SK-N-SH (cell line): ENCODE results near the gene MECP2.

Source experiments
- EZH2phosphoT487 ChIP-seq: fragments of 200-600 bp; sonication (generic); IDR thresholded peaks from 2 replicates; pipeline ENCODE4 v1.6.1; 2017; ENCODE audit warnings: low read depth, mixed run types, mild to moderate bottlenecking, antibody characterized with exemption, moderate library complexity, borderline replicate concordance
- GABPA ChIP-seq: IDR thresholded peaks from 2 replicates; pipeline ENCODE4 v1.4.0; 2012; ENCODE audit warnings: low read depth, mild to moderate bottlenecking
- JUND ChIP-seq: IDR thresholded peaks from 2 replicates; pipeline ENCODE4 v1.4.0; 2012
- POLR2AphosphoS5 ChIP-seq: IDR thresholded peaks from 2 replicates; pipeline ENCODE4 v1.6.1; 2012; ENCODE audit warnings: low read depth, low read length
- RCOR1 ChIP-seq: fragments of 150-350 bp; IDR thresholded peaks from 2 replicates; pipeline ENCODE4 v1.6.1; 2017; ENCODE audit warnings: antibody characterized with exemption, low read length
- RXRA ChIP-seq: IDR thresholded peaks from 2 replicates; pipeline ENCODE4 v1.4.0; 2012; ENCODE audit warnings: low read depth, mild to moderate bottlenecking, borderline replicate concordance
- SIN3A ChIP-seq: IDR thresholded peaks from 2 replicates; pipeline ENCODE4 v1.6.1; 2012; ENCODE audit warnings: low read depth, mild to moderate bottlenecking, low read length, moderate library complexity, borderline replicate concordance
- TAF1 ChIP-seq: IDR thresholded peaks from 2 replicates; pipeline ENCODE4 v1.6.1; 2012; ENCODE audit warnings: low read depth, mild to moderate bottlenecking, low read length, moderate library complexity, borderline replicate concordance
- TCF12 ChIP-seq: IDR thresholded peaks from 2 replicates; pipeline ENCODE4 v1.4.0; 2012
- YY1 ChIP-seq: IDR thresholded peaks from 2 replicates; pipeline ENCODE4 v1.4.0; 2012; ENCODE audit warnings: low read depth, mild to moderate bottlenecking
- TF ChIP-seq, protein P1 (sequence below): fragments of 200-600 bp; sonication (generic); IDR thresholded peaks from 2 replicates; pipeline ENCODE4 v1.6.1; 2017; ENCODE audit warnings: antibody characterized with exemption, mild to moderate bottlenecking, moderate library complexity
- TF ChIP-seq, protein P2 (sequence below): fragments of 150-350 bp; IDR thresholded peaks from 2 replicates; pipeline ENCODE4 v1.6.1; 2016; ENCODE audit warnings: mild to moderate bottlenecking, low read depth, low read length
- TF ChIP-seq, protein P3 (sequence below): fragments of 150-350 bp; IDR thresholded peaks from 2 replicates; pipeline ENCODE4 v1.6.1; 2017; ENCODE audit warnings: antibody characterized with exemption, low read length, low read depth, borderline replicate concordance
- TF ChIP-seq, protein P4 (sequence below): IDR thresholded peaks from 2 replicates; pipeline ENCODE4 v1.4.0; 2012; ENCODE audit warnings: low read depth

DNA sequence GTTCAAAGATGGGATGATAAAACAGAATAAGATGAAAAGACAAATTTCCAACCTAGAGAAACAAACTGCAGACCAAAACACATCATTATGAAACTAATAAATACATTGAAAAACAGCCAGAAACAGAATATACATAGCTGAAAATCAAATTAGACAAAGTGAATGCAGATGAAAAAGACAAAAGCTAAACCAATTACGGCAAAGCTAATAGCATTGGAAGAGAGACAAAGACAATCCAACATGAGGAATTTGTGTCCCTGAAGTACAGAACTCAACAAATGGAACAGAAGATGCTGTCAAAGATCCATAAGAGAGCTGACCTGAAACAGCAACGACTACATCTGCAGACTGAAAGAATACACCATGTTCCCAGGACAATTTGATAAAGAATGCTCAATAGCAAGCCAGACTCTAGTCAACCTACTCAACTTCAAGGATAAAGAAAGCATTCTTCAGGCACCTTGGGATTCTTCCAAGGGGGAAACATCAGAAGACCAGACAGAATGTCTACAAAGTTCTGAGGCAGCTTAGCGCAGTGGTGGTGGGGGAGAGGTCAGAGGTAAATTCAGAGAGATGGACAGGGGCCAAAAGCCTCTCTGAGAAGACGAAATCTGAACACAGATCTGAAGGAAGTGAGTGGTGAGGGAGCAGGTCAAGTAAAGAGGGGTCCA lies 50.4 kb downstream of the MECP2 start:
- TF ChIP-seq EZH2phosphoT487 (no peak), RCOR1 (no peak), RXRA (no peak), POLR2AphosphoS5 (no peak), JUND (no peak), TCF12 (no peak), GABPA (no peak), YY1 (no peak), SIN3A (no peak), TAF1 (no peak)
- TF ChIP-seq, protein P1, sequence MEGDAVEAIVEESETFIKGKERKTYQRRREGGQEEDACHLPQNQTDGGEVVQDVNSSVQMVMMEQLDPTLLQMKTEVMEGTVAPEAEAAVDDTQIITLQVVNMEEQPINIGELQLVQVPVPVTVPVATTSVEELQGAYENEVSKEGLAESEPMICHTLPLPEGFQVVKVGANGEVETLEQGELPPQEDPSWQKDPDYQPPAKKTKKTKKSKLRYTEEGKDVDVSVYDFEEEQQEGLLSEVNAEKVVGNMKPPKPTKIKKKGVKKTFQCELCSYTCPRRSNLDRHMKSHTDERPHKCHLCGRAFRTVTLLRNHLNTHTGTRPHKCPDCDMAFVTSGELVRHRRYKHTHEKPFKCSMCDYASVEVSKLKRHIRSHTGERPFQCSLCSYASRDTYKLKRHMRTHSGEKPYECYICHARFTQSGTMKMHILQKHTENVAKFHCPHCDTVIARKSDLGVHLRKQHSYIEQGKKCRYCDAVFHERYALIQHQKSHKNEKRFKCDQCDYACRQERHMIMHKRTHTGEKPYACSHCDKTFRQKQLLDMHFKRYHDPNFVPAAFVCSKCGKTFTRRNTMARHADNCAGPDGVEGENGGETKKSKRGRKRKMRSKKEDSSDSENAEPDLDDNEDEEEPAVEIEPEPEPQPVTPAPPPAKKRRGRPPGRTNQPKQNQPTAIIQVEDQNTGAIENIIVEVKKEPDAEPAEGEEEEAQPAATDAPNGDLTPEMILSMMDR, result no peak
- TF ChIP-seq, protein P2, sequence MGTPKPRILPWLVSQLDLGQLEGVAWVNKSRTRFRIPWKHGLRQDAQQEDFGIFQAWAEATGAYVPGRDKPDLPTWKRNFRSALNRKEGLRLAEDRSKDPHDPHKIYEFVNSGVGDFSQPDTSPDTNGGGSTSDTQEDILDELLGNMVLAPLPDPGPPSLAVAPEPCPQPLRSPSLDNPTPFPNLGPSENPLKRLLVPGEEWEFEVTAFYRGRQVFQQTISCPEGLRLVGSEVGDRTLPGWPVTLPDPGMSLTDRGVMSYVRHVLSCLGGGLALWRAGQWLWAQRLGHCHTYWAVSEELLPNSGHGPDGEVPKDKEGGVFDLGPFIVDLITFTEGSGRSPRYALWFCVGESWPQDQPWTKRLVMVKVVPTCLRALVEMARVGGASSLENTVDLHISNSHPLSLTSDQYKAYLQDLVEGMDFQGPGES, result no peak
- TF ChIP-seq, protein P3, sequence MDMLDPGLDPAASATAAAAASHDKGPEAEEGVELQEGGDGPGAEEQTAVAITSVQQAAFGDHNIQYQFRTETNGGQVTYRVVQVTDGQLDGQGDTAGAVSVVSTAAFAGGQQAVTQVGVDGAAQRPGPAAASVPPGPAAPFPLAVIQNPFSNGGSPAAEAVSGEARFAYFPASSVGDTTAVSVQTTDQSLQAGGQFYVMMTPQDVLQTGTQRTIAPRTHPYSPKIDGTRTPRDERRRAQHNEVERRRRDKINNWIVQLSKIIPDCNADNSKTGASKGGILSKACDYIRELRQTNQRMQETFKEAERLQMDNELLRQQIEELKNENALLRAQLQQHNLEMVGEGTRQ, result no peak
- TF ChIP-seq, protein P4, sequence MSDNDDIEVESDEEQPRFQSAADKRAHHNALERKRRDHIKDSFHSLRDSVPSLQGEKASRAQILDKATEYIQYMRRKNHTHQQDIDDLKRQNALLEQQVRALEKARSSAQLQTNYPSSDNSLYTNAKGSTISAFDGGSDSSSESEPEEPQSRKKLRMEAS, result no peak
